ENCODE results near the gene TXNL4A. TPM values are rescaled to one million over a fixed set of nuclear protein-coding genes. Genes with fewer than 3 reads are reported as not detected.

Gene TXNL4A
- total RNA-seq, 1 experiment from 2014 or later, result 416 TPM

DNA sequence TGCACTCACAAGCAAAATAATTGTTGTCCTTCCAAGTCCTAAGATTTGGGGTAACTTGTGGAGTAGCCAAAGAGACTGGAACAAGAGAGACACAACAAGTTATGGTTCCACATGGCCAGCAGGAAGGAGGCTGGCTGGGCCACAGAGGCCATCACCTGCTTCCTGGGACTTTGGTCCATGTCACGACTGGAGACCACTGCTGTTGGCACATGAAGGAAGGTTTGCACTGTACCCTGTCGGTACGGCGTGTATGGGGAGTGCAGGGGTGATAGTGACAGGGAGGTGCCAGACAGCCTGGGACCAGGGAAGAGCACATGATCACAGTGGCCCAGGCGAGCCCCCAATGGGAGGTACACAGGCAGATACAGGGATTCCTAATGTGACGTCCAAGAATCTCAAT, 52.4 kb downstream of the TXNL4A start:
- no peak for ATAC-seq
- no peak overlapping the region for H3K4me3 ChIP-seq (ENCODE audit: low read depth in 2 of 2, low read length in 2 of 2)
- ChIA-PET POLR2A (no interaction called here), CTCF (no interaction called here)
- H3K9me3 ChIP-seq (ENCODE audit: control insufficient read depth, insufficient read depth, low read depth, low read length), result peaks cover 31% of the 10 kb centered on the region
- in situ Hi-C loops (cut with HindIII; ENCODE audit: low pct_unique_long_range_greater_than_20kb, low sequenced_read_pairs) (no loop called here), intact Hi-C loops (cut with micrococcal nuclease; ENCODE audit: unreplicated experiment) (no loop called here)
- DNase-seq (ENCODE audit: low read depth, low spot score), result no peak
- no peaks in the 10 kb centered on the region for H3K36me3 ChIP-seq (ENCODE audit: control insufficient read depth, insufficient read depth, low read length)
- no peak overlapping the region for H3K27ac ChIP-seq (ENCODE audit: low read length)
- H3K4me1 ChIP-seq (ENCODE audit: control insufficient read depth, insufficient read depth, low read length), result 0 out of 2 replicates have a peak, but pooled peaks cover 3% of the 10 kb centered on the region
- TF ChIP-seq POLR2AphosphoS5 (IDR thresholded peaks at IDR 0.05; ENCODE audit: low read depth, low read length) (no peak), TCF7L2 (IDR thresholded peaks at IDR 0.05; ENCODE audit: low read depth, low read length) (no peak), SIN3A (IDR thresholded peaks at IDR 0.05; ENCODE audit: borderline replicate concordance, insufficient read depth, low read depth, low read length) (no peak), CTCF (IDR thresholded peaks at IDR 0.05) (no peak), REST (IDR thresholded peaks at IDR 0.05; ENCODE audit: insufficient read depth in 1 of 2, low read depth in 2 of 2, low read length in 1 of 2) (no peak)
- H3K27me3 ChIP-seq (ENCODE audit: control insufficient read depth, insufficient read depth, low read length), result no peaks in the 10 kb centered on the region
- BruUV-seq (replicated peaks), result no TSS peak

- intact Hi-C loops (cut with micrococcal nuclease; ENCODE audit: unreplicated experiment), result no loop called here
- BruUV-seq (replicated peaks), result no TSS peak
These were observed 52.9 kb downstream of the TXNL4A start for GRCh38 chr18:79935499-79935898.

More at GRCh38 chr18:79935499-79935898, 52.9 kb downstream of the TXNL4A start:
- ATAC-seq (no peak), DNase-seq (ENCODE audit: low read depth, low spot score) (no peak)
- H3K4me3 ChIP-seq (ENCODE audit: low read depth in 2 of 2, low read length in 2 of 2), result no peak overlapping the region
- CTCF ChIA-PET, result no interaction called here
- in situ Hi-C loops (cut with HindIII; ENCODE audit: low pct_unique_long_range_greater_than_20kb, low sequenced_read_pairs), result no loop called here
- H3K27ac ChIP-seq (ENCODE audit: low read length), result no peak overlapping the region
- 0 out of 2 replicates have a peak, but pooled peaks cover 3% of the 10 kb centered on the region for H3K4me1 ChIP-seq (ENCODE audit: control insufficient read depth, insufficient read depth, low read length)
- peaks cover 35% of the 10 kb centered on the region for H3K9me3 ChIP-seq (ENCODE audit: control insufficient read depth, insufficient read depth, low read depth, low read length)
- H3K36me3 ChIP-seq (ENCODE audit: control insufficient read depth, insufficient read depth, low read length), result no peaks in the 10 kb centered on the region
- POLR2A ChIA-PET, result no interaction called here
- no peaks in the 10 kb centered on the region for H3K27me3 ChIP-seq (ENCODE audit: control insufficient read depth, insufficient read depth, low read length)
- TF ChIP-seq REST (IDR thresholded peaks at IDR 0.05; ENCODE audit: insufficient read depth in 1 of 2, low read depth in 2 of 2, low read length in 1 of 2) (no peak), TCF7L2 (IDR thresholded peaks at IDR 0.05; ENCODE audit: low read depth, low read length) (no peak), POLR2AphosphoS5 (IDR thresholded peaks at IDR 0.05; ENCODE audit: low read depth, low read length) (no peak), CTCF (IDR thresholded peaks at IDR 0.05) (no peak), SIN3A (IDR thresholded peaks at IDR 0.05; ENCODE audit: borderline replicate concordance, insufficient read depth, low read depth, low read length) (no peak)
